ENCODE data around the gene NHLRC4.

DNA sequence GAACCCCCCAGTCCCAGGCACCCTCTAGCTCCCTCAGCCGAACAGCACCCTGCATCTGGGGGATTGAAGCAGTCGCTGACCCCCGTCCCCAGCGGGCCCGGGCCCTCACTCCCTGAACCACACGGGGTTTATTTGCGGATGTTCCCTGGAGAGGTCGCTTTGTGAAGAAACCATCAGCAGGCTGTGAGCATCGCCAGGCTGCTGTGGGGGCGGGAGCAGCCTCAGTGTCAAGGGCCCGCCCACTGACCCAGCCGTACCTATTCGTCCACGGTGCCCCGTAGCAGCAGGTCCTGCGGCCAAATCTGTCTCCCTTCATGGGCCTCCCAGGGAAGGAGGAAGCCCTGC lies 16.6 kb downstream of the NHLRC4 start:
- TF ChIP-seq CTCF (conservative IDR thresholded peaks at IDR 0.05; ENCODE audit: low read depth, low read length) (no peak), RAD21 (IDR thresholded peaks at IDR 0.05; ENCODE audit: low read length) (no peak), ELK1 (IDR thresholded peaks at IDR 0.05; ENCODE audit: borderline replicate concordance, low read depth, low read length) (no peak), MXI1 (IDR thresholded peaks at IDR 0.05; ENCODE audit: borderline replicate concordance, low read depth, low read length) (no peak), POLR2A (IDR thresholded peaks at IDR 0.05; ENCODE audit: low read depth, low read length) (no peak), MAFK (IDR thresholded peaks at IDR 0.05; ENCODE audit: low read depth, low read length) (no peak), RCOR1 (IDR thresholded peaks at IDR 0.05; ENCODE audit: insufficient replicate concordance, low read length) (no peak), CEBPB (IDR thresholded peaks at IDR 0.05; ENCODE audit: low read depth, low read length) (no peak), MAZ (IDR thresholded peaks at IDR 0.05; ENCODE audit: borderline replicate concordance, low read depth, low read length) (no peak), NFE2L2 (IDR thresholded peaks at IDR 0.05; ENCODE audit: low read depth, low read length) (no peak), SMC3 (IDR thresholded peaks at IDR 0.05; ENCODE audit: low read depth, low read length) (no peak), BHLHE40 (IDR thresholded peaks at IDR 0.05; ENCODE audit: low read depth, low read length) (no peak), CHD1 (IDR thresholded peaks at IDR 0.05; ENCODE audit: low read depth, low read length) (no peak)
- TF ChIP-seq, protein P1, sequence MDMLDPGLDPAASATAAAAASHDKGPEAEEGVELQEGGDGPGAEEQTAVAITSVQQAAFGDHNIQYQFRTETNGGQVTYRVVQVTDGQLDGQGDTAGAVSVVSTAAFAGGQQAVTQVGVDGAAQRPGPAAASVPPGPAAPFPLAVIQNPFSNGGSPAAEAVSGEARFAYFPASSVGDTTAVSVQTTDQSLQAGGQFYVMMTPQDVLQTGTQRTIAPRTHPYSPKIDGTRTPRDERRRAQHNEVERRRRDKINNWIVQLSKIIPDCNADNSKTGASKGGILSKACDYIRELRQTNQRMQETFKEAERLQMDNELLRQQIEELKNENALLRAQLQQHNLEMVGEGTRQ (IDR thresholded peaks at IDR 0.05; ENCODE audit: low read depth, low read length): no peak
